Stimulated activated CD4-positive, alpha-beta T cell treated with anti-CD3 and anti-CD28 coated beads, Interleukin-15, amount 100 ng/mL, for 1 hour (primary cell): ENCODE results near the gene STK32C.
"Not testable (repeated sequence)": the region's sequence is repeated elsewhere in the genome, so short reads cannot be mapped to it uniquely, and the experiment has no call there.

Experiments
- DNase-seq, 2 donors: peaks; one replicate each; pipeline ENCODE4 v3.0.0-alpha.2; 2020; ENCODE audit warnings: low read depth in 1 of 2, low spot score in 1 of 2

The STK32C gene

DNA sequence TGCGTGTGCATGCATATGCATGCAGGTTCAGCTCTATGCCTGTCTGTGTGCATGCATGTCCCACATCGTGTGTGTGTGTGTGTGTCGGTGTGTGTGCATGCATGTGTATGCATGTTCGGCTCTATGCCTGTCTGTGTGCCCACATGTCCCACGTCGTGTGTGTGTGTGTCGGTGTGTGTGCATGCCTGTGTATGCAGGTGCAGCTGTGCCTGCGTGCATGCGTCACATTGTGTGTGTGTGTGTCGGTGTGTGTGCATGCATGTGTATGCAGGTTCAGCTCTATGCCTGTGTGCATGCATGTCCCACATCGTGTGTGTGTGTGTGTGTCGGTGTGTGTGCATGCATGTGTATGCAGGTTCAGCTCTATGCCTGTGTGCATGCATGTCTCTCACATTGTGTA, 39.8 kb downstream of the STK32C start:
- DNase-seq: not testable (repeated sequence)

DNA sequence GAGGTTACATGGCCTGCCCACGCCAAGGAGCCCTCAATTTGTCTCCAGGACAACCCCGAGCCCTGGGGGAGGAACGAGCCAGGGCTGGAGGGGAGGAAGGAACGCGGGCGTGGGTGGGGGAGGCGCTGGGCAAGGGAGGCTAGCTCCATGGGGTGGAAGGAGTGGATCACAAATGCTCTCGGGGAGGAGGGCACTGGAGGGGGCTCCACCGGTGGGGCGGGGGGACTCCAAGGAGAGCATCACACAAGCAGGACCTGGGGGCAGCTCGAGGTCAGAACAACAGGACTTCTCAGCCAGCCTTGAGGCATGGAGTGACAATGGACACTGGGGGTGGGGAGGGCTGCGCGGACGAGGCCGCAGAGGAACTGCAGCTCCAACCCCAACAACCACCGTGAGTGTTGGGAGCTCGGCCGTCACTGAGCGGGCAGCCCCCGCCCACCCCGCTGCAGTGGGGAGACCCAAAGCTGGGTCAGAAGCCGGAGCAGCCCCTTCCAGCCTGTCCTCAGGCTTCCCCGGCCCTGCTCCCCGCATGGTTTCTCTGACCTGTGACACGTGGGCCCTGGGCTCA, 41.1 kb downstream of the STK32C start:
- DNase-seq: no peak

DNA sequence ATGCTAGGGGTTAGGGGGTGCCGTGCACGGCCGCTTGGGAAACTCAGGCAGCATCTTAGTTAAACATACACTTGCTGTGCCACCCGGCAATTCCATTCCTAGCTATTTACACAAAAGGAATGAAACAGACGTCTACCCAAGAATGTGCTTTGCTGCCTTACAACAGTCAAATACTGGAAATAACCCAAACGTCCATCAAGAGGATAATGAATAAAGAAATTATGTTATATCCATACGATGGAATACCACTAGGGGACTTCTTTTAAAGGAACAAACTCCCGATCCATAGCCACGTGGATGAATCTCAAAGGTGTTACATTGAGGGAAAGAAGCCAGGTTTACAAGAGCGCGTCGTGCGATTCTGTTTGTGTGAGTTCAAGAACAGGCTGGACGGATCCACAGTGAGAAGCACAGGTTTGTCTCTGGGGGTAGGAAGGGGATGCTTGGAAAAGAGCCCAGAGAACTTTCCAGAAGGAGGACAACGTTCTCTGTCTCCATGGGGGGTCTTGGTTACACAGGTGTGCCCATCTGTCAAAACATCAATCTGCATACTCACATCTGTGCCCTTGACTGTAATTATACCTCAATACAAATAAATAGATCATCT, 41.8 kb downstream of the STK32C start:
- no peak for DNase-seq

DNA sequence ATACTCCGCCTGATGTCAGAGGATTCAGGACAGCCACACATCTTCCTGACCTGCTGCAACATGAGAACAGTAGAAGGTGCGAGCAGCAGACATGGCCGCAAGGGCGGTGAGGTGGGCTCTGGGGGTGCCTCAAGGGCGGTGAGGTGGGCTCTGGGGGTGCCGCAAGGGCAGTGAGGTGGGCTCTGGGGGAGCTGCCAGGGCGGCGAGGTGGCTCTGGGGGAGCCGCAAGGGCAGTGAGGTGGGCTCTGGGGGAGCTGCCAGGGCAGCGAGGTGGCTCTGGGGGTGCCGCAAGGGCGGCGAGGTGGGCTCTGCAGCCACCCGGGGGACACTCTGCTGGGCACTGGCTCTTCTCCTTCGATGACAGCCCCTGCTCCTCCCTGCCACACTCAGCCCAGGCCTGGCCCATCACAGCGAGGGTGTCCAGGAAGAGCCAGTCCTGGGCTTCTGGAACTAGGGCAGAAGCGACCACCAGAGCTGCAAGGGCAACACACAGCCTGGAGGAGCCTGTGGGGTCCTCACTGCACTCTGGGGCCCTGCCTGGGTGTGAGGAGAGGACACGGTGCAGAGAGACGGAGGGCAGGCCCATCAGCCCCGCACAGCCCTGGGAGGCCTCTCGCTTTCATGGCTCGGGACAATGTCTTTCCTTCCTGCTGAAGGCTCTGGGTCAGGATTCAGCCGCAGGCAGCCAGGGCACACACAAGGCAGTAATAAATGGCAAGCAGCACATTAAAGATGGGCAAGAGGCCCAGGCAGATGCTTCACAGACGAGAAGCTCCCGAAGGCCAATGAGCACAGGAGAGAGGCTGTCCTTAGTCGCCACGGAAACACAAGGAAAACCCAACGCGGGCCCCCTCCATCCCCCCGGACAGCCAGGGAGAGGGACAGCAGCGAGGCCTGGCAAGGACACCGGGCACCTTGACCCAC, 42.5 kb downstream of the STK32C start:
- no peak for DNase-seq

DNA sequence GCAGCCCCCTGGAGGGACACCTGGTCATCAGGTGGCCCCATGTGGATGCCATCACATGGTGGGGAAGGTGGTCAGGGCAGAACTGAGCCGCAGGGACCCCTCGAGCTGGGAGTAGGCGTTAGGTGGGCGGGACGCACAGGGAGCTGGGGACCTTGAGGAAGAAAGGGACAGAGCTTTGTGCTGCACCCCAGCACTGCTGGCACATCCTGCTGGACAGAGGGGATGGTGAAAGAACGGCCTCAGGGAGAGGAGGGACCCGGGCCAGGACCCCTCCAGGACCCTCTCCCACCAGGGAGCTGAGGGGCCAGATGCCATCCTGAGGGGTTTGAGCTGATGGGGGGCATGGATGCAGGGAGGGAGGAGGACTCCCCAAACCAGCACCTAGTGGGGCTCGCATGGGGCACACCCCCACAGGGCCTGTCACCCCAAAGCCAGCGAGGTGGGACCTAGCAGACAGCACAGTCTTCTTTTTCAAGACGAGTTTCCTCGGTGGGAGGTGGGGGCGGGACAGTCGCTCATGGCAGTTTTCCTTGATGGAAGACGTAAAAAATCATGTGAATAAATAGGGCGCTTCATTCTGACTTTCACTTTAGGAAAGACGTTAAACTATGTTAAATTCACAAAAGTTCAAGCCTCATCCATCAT, 43.3 kb downstream of the STK32C start:
- no peak for DNase-seq

DNA sequence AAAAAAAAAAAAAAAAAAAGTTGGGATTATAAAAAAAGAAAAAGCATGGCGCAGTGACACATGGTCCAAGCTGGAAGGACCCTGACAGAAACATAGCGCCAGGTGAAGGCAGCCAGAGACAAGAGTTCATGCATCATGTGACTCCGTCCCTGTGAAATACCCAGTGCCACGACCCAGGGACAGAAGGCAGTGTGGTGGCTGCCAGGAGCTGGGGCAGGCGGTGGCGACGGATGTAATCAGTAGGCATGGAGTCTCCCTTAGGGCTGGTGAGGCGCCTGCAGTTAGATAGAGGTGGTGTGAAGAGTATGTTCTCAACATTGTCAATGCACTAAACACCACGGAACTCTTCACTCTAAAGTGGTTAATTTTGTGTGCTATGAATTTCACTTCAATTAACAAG, 43.9 kb downstream of the STK32C start:
- no peak for DNase-seq

DNA sequence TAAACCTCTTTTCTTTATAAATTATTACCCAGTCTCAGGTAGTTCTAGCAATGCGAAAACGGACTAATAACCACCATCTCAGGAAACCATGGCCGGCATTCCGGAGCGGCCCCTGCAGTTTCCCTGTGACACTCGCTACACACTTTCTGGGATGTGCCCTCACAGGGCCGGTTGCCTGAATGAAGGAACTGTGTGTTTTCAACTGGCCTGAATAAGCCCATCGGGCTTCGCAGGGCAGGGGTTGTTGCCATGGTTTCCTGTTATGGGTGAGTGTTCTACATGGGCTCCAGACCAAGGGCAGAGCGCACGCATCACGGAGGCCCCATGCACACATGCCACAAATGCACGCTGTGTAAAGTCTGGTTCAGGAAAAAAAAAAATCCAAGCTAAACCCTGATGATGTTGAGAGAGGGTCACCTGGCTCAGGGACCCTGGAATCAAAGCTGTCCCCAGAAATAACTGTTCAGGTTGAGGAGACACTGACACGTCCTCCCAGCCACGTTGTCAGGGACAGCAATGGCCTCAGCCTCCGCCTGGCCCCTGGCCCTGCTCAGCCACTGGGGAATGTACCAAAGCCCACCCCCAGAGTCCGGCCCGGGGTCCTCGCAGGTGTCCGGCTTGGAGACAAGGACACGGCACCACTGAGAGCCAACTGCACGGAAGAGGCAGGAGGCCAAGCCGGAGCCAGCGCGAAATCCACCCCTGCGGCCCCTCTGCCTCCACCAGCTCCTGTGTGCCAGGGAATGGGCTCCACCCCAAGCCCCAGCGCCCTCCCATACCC, 47.9 kb downstream of the STK32C start:
- DNase-seq: no peak

DNA sequence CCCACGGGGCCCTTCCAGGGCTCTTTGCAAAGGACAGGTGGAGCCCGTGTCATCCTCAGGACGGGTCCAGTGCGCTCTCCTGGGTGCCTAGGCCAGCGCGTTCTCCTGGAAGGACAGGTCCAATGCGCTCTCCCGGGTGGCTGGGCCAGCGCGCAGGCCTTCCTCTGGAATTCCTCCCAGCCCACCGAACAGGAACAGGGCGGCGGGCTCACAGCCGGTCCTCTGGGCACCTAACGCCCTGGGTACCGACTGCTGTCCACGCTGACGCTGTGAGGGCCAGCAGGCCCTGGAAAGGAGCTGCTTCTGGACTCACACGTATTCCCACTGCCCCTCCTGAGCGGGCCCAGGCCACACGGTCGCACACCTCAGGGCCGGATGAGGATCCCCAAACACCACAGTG, 49.3 kb downstream of the STK32C start:
- no peak for DNase-seq

DNA sequence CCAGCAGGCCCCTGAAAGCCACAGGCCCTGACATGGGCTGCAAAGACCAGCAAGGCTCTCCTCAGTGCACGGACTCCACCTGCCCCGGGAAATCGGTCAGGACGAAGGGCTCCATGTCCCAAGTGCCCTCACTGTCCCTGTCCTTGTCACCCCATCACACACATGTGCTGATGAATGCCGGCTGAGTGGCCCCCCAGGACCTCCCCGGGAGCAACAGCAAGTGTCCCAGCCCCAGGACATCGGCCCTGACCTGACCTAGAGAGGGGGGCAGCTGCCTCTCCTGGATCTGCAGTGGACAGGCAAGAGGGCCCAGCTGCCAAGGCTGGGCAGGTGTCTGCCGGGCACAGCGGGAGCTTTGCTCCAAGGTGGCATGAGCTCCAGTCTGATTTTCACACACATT, 49.8 kb downstream of the STK32C start:
- no peak for DNase-seq

DNA sequence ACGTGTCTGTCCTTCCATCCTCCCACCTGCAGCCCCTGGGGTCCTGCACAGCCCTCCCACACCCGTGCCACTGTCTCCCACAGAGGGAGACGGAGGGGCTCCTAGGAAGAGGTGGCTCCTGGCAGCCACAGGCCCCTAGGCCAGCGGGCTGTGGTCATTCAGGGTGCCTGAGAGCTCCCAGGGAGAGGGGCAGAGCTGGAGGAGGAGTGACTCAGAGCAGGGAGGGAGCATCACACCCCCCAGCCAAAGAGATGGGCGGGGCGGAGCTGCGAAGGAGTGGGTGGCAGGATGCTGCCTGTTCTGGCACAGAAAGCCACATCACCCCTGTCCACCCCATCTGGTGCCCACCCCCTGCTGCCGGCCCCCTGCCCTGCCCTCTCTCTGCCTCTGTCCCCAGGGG, 50.5 kb downstream of the STK32C start:
- DNase-seq: peak in 1 of 2 donors; percentile 19

DNA sequence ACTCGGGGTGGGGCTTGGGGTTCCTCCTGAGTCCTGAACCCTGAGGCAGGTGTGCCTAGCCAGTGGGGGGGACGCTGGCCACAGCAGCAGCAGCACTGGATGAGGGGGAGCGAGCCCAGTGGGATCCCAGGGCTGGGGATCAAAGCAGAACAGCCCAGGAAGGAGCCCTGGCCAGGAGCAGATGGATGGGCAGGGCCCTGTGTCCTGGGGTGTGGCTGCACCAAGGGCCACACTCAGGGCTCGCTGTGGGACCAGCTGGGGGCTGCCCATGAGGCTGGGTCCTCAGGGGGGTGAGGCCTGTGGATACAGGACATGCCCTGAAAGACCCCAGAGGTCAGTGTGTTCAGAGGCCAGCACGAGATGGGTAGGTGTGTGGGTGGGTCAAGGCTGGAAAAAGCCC, 50.9 kb downstream of the STK32C start:
- DNase-seq: no peak

DNA sequence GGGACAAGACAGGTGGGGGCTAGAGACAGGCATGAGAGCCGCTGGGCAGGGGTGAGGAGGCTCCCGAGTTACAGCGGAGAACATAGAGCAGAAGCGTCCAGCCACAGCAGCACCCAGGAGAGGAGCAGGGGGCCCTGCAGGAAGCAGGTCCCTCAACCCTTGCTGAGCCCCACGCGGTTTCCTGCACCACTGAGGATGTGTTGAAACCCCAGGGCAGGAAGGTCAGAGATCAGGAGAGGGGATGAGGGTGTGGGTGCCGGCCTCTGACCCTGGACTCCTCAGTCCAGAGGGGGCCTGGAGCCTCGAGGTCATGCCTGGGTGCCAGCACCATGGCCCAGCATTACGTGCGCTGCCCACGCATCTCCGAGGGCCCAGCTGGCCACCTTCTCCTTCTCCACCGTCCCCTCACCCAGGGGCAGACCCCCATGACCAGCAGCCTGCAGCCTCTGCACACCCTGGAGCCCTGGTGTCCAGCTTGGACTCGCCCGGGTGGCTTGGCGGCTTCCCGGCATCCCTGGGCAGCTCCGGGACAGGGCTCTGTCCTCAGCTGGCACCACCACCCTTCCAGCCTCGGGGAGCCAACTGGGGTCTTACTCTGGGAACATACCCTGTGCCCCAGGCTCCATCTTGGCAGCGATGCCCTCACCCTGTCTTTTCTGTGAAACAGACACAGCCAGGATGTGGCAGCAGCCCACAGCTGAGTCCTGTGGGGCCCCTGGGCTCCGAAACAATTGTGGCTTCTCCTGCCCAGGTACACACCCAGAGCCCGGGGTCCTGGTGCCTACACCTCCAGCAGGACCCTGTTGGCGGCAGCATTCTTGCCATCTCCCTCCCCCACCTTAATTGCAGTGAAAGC, 52.0 kb downstream of the STK32C start:
- no peak for DNase-seq

DNA sequence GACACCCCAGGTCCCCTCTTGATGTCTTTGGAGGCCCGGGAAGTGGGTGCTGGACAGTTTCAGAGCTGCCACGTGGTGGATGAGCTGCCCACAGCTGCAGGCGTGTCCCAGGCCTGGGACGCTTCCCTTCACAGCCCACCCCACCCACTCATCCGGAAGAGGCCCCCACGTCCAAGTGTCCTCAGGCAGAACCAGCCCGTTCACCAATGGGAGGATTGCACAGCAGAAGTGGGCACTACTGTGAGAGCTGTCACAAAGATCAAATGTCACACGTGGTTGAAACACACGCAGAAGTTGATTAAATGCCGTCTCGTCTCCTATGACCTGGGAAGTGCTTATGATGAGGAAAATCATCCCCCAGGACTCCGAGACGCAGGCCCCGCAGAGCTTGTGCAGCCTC, 52.9 kb downstream of the STK32C start:
- DNase-seq: no peak

DNA sequence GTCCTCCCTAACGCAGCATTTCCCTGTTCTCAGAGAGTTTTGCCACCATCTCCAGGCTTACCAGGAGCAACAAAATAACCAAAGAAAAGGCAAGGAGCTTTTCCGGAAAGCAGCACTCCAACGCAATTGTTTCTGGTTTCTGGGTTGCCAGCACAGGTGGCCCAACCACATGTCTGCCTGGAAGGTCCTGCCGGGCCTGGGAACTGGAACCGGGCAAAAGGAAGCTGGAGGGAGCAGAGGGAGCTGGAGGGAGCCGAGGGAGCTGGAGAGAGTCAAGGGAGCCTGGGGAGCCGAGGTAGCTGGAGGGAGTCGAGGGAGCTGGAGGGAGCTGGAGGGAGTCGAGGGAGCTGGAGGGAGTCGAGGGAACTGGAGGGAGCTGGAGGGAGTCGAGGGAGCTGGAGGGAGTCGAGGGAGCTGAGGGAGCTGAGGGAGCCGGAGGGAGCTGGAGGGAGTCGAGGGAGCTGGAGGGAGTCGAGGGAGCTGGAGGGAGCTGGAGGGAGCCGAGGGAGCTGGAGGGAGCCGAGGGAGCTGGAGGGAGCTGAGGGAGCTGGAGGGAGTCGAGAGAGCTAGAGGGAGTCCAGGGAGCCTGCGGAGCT, 54.6 kb downstream of the STK32C start:
- DNase-seq: no peak

DNA sequence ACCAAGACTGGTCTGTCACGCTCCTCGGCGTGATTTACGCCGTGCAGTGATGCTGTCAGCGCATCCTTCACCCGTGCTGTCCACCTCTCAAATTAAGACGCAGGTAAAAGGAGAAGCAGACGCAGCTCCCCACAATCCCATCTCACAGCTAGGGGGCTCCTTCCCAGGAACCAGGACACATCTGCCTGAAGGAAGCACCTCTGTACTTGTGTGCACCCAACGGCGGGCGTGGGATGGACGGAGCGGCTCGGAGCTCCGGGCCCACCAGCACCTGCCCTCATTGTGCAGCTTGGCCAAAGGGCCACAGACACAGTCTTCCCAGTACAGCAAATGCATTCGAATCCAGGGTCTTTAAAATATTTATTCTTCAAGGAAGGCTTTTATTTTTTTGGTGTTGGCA, 55.3 kb downstream of the STK32C start:
- DNase-seq: no peak

DNA sequence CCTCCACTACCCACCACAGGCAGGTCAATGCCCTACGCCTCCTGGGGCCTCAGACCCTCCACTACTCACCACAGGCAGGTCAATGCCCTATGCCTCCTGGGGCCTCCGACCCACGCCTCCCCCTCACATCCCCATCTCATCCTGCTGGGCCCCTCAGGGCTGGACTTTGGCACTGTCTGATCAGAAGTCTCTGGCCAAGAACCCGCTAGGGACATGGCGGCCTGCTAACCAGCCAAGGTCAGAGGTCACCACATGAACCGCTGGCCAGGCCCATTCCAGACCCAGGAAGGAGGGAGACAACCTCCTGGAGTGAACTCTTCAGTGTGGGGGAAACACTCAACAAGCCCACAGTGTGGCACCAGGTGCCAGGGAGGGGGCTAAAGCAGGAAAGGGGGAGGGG, 55.8 kb downstream of the STK32C start:
- DNase-seq: no peak

DNA sequence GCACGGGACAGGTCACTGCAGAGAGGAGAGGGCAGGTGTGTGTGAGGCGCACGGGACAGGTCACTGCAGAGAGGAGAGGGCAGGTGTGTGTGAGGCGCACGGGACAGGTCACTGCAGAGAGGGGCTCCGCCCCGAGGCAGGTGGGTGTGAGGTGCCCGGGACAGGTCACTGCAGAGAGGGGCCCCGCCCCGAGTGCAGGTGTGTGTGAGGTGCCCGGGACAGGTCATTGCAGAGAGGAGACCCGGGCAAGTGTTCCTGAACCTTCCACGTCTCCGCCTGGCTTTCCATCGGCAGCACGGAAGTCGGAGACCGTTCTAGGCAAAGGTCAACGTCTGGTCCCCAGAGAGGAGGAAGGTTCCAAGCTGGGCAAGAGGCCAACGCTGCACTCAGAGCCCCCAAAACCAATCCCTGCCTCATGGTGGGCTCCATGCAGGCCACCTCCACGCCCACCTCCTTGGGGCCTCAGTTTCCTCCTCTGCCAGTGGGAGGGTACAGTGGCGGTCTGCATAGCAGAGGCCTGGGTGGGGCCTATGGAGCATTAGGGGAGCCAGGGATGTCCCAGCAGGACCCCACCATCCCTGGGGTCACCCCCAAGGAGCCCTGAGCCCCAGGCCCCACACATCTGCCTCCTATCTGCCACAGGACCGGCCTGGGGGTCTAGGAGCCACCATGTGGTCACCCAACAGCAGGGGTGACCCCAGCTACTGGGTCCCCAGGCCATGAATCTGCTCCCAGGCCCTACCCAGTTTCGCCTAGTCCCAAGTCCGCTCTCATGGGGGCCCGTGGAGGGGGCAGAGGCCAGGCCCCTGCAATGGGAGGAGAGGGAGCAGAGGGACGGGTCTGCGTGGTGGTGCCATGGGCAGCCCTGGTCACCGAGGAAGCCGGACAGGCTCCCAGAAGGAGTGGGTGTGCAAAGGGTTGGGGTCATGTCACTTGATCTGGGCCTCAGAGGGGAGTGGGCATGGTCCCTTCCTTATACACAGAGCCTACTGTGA, 57.0 kb downstream of the STK32C start:
- DNase-seq: no peak

DNA sequence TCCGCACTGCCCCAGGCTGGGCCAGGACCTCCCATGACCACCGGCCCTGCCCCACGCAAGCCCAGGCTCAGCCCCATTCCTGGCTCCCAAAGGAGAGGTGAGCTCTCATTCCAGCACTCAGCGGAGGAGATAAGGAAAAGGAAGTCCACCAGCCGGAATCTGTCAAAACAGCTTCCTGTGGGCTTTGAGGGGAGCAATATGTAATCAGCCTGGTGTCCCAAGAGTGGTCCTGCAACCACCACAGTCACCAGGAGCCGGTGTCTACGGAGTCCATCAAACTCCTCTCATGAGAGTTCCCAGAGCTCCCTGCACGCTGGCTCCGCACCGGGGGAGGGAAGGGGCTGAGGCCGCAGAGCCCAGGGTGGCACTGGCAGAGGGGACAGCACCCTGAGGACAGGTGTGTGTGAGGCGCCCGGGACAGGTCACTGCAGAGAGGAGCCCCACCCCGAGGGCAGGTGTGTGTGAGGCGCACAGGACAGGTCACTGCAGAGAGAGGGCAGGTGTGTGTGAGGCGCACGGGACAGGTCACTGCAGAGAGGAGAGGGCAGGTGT, 57.9 kb downstream of the STK32C start:
- DNase-seq: no peak
